IMR-90 (cell line): ENCODE measurements around the gene ZNF354B. TPM values are rescaled to one million over a fixed set of nuclear protein-coding genes. Genes with fewer than 3 reads are reported as not detected.

Experiments used
- ATAC-seq: fragments of 200-7000 bp; cut with Tn5 transposase; 2 replicates; pipeline ENCODE4 v1.9.1; 2020; ENCODE audit warnings: low read depth, mild to moderate bottlenecking, moderate library complexity
- BruUV-seq: library from RNA; stranded (reverse); fragments of 400-500 nt; replicated peaks from 2 replicates; lab custom pipeline; 2021; lab: Mats Ljungman, UMichigan
- CTCF ChIA-PET: fragments of 300-600 bp; formaldehyde crosslinking; extraction: SDS; loops from one replicate; lab custom pipeline; 2021; ENCODE audit warnings: antibody characterized with exemption; lab: Yijun Ruan, JAX
- POLR2A ChIA-PET: fragments of 300-600 bp; sonication (Branson Sonifier 250); formaldehyde crosslinking; loops from one replicate; lab custom pipeline; 2022; ENCODE audit warnings: antibody characterized with exemption; ENCODE audit not compliant: unreplicated experiment; lab: Charles Lee
- DNase-seq: peaks from one replicate; pipeline ENCODE4 v3.0.0; 2013
- H2AFZ ChIP-seq: replicated peaks from 2 replicates; pipeline ENCODE3; 2013; ENCODE audit warnings: low read length, mild to moderate bottlenecking; ENCODE audit not compliant: poor library complexity
- H2AK5ac ChIP-seq: 2 replicates; pipeline ENCODE4 v1.6.1; 2013; ENCODE audit warnings: low read depth, low read length, inconsistent platforms
- H2AK9ac ChIP-seq: replicated peaks from 2 replicates; pipeline ENCODE3; 2013; ENCODE audit warnings: mild to moderate bottlenecking, low read depth, low read length, moderate library complexity; ENCODE audit not compliant: poor library complexity
- H2BK120ac ChIP-seq: 2 replicates; pipeline ENCODE4 v1.6.1; 2013; ENCODE audit warnings: low read depth, low read length, inconsistent platforms
- H2BK15ac ChIP-seq: 3 replicates; pipeline ENCODE4 v1.6.1; 2013; ENCODE audit warnings: low read depth, low read length, inconsistent platforms
- H2BK20ac ChIP-seq: 2 replicates; pipeline ENCODE4 v1.6.1; 2013; ENCODE audit warnings: low read depth, mild to moderate bottlenecking, inconsistent platforms, low read length, moderate library complexity
- H2BK5ac ChIP-seq: 2 replicates; pipeline ENCODE4 v1.6.1; 2013; ENCODE audit warnings: mild to moderate bottlenecking, low read depth, low read length, inconsistent platforms; ENCODE audit not compliant: poor library complexity, severe bottlenecking
- H3K14ac ChIP-seq: replicated peaks from 2 replicates; pipeline ENCODE4 v1.6.1; 2013; ENCODE audit warnings: low read depth, low read length, inconsistent platforms
- H3K18ac ChIP-seq: 2 replicates; pipeline ENCODE4 v1.6.1; 2013; ENCODE audit warnings: low read depth, low read length, control low read depth
- H3K23ac ChIP-seq: 2 replicates; pipeline ENCODE4 v1.6.1; 2013; ENCODE audit warnings: low read depth, low read length, inconsistent platforms
- H3K27ac ChIP-seq: 2 replicates; pipeline ENCODE4 v1.5.1; 2013; ENCODE audit warnings: mild to moderate bottlenecking, control low read depth, low read length; ENCODE audit not compliant: insufficient read depth
- H3K27me3 ChIP-seq: 2 replicates; pipeline ENCODE4 v1.6.1; 2013; ENCODE audit warnings: low read length; ENCODE audit not compliant: control insufficient read depth, insufficient read depth
- H3K36me3 ChIP-seq: 2 replicates; pipeline ENCODE4 v1.6.1; 2013; ENCODE audit warnings: low read length, mixed read lengths; ENCODE audit not compliant: control insufficient read depth, insufficient read depth
- H3K4ac ChIP-seq: 2 replicates; pipeline ENCODE4 v1.6.1; 2013; ENCODE audit warnings: low read depth, low read length, inconsistent platforms
- H3K4me1 ChIP-seq: 2 replicates; pipeline ENCODE4 v1.6.1; 2013; ENCODE audit warnings: low read length, mixed read lengths; ENCODE audit not compliant: control insufficient read depth, insufficient read depth
- H3K4me2 ChIP-seq: 2 replicates; pipeline ENCODE4 v1.6.1; 2013; ENCODE audit warnings: low read depth, mild to moderate bottlenecking, control low read depth, low read length, moderate library complexity
- H3K4me3 ChIP-seq: 2 replicates; pipeline ENCODE4 v1.5.1; 2013; ENCODE audit warnings: low read depth, mild to moderate bottlenecking, control low read depth, low read length, moderate library complexity; ENCODE audit not compliant: insufficient read depth
- H3K56ac ChIP-seq: 2 replicates; pipeline ENCODE4 v1.6.1; 2013; ENCODE audit warnings: low read length, inconsistent platforms; ENCODE audit not compliant: insufficient read depth; ENCODE audit errors: extremely low read depth
- H3K79me1 ChIP-seq, 2 experiments: 2 replicates each; pipeline ENCODE4 v1.6.1; 2013; ENCODE audit warnings: low read length in 2 of 2, inconsistent platforms in 1 of 2, low read depth in 1 of 2
- H3K9ac ChIP-seq: 2 replicates; pipeline ENCODE4 v1.6.1; 2013; ENCODE audit warnings: low read depth, low read length, control low read depth
- H3K9me1 ChIP-seq: 2 replicates; pipeline ENCODE4 v1.6.1; 2013; ENCODE audit warnings: low read length, inconsistent platforms; ENCODE audit not compliant: insufficient read depth
- H3K9me3 ChIP-seq: 2 replicates; pipeline ENCODE4 v1.6.1; 2013; ENCODE audit warnings: low read length; ENCODE audit not compliant: control insufficient read depth, insufficient read depth
- H4K20me1 ChIP-seq: 2 replicates; pipeline ENCODE4 v1.6.1; 2013; ENCODE audit warnings: low read length, inconsistent platforms; ENCODE audit not compliant: insufficient read depth
- H4K5ac ChIP-seq: 2 replicates; pipeline ENCODE4 v1.6.1; 2013; ENCODE audit warnings: mild to moderate bottlenecking, low read depth, low read length, control low read depth
- H4K8ac ChIP-seq, 2 experiments: 2 replicates each; pipeline ENCODE4 v1.6.1; 2013; ENCODE audit warnings: low read depth in 2 of 2, low read length in 2 of 2, control low read depth in 1 of 2, inconsistent platforms in 1 of 2
- H4K91ac ChIP-seq: 2 replicates; pipeline ENCODE4 v1.6.1; 2013; ENCODE audit warnings: low read depth, low read length, inconsistent platforms; ENCODE audit not compliant: insufficient read depth
- BHLHE40 ChIP-seq: fragments of 150-350 bp; IDR thresholded peaks from 2 replicates; pipeline ENCODE4 v1.6.1; 2016; ENCODE audit warnings: mild to moderate bottlenecking, low read depth, low read length
- CEBPB ChIP-seq: IDR thresholded peaks from 2 replicates; pipeline ENCODE4 v1.6.1; 2012; ENCODE audit warnings: low read depth, low read length, improper control_type of control experiment
- CHD1 ChIP-seq: IDR thresholded peaks from 2 replicates; pipeline ENCODE4 v1.6.1; 2012; ENCODE audit warnings: low read depth, low read length, improper control_type of control experiment
- CTCF ChIP-seq: conservative IDR thresholded peaks from 2 replicates; pipeline ENCODE4 v1.5.1; 2012; ENCODE audit warnings: mild to moderate bottlenecking, low read depth, low read length, improper control_type of control experiment
- ELK1 ChIP-seq: fragments of 150-350 bp; IDR thresholded peaks from 2 replicates; pipeline ENCODE4 v1.6.1; 2016; ENCODE audit warnings: low read depth, mild to moderate bottlenecking, low read length, moderate library complexity, borderline replicate concordance
- FOS ChIP-seq: fragments of 150-350 bp; IDR thresholded peaks from 2 replicates; pipeline ENCODE4 v1.6.1; 2016; ENCODE audit warnings: low read depth, low read length
- MAFK ChIP-seq: IDR thresholded peaks from 2 replicates; pipeline ENCODE4 v1.6.1; 2012; ENCODE audit warnings: low read depth, low read length, improper control_type of control experiment
- MAZ ChIP-seq: IDR thresholded peaks from 2 replicates; pipeline ENCODE4 v1.6.1; 2012; ENCODE audit warnings: low read depth, mild to moderate bottlenecking, low read length, improper control_type of control experiment, moderate library complexity, borderline replicate concordance
- MXI1 ChIP-seq: IDR thresholded peaks from 2 replicates; pipeline ENCODE4 v1.6.1; 2012; ENCODE audit warnings: low read depth, mild to moderate bottlenecking, low read length, moderate library complexity, borderline replicate concordance
- NFE2L2 ChIP-seq: fragments of 150-350 bp; IDR thresholded peaks from 2 replicates; pipeline ENCODE4 v1.6.1; 2016; ENCODE audit warnings: low read depth, mild to moderate bottlenecking, low read length
- POLR2A ChIP-seq: IDR thresholded peaks from 2 replicates; pipeline ENCODE4 v1.6.1; 2012; ENCODE audit warnings: mild to moderate bottlenecking, low read depth, low read length
- RAD21 ChIP-seq: IDR thresholded peaks from 2 replicates; pipeline ENCODE4 v1.6.1; 2012; ENCODE audit warnings: low read length, improper control_type of control experiment
- RCOR1 ChIP-seq: IDR thresholded peaks from 2 replicates; pipeline ENCODE4 v1.6.1; 2012; ENCODE audit warnings: mild to moderate bottlenecking, low read length, improper control_type of control experiment; ENCODE audit not compliant: insufficient replicate concordance
- RFX5 ChIP-seq: IDR thresholded peaks from 2 replicates; pipeline ENCODE4 v1.8.0; 2012; ENCODE audit warnings: low read depth, mild to moderate bottlenecking, low read length, moderate library complexity
- SMC3 ChIP-seq: fragments of 150-350 bp; IDR thresholded peaks from 2 replicates; pipeline ENCODE4 v1.6.1; 2016; ENCODE audit warnings: low read depth, mild to moderate bottlenecking, antibody characterized with exemption, low read length, moderate library complexity
- USF2 ChIP-seq: fragments of 150-350 bp; IDR thresholded peaks from 2 replicates; pipeline ENCODE4 v1.6.1; 2017; ENCODE audit warnings: mild to moderate bottlenecking, antibody characterized with exemption, low read length, low read depth
- WGBS, 2 experiments: methylation state at CpG; one replicate each; pipeline versions ENCODE4 v1.1.5 to v1.1.7; 2013; ENCODE audit warnings: missing lambda C conversion rate in 2 of 2; ENCODE audit not compliant: insufficient read length in 1 of 2; ENCODE audit errors: extremely low coverage in 2 of 2; 5-methylcytosine and 5-hydroxymethylcytosine counted together
- dilution Hi-C: fragments of 300-500 bp; cut with HindIII; formaldehyde crosslinking; loops from one replicate; pipeline ENCODE4 v1.14.3; 2018; ENCODE audit warnings: low sequenced_read_pairs; ENCODE audit not compliant: unreplicated experiment
- in situ Hi-C: fragments of 300-500 bp; cut with MboI; formaldehyde crosslinking; loops from 3 replicates; pipeline ENCODE4 v1.14.3; 2019; ENCODE audit warnings: low sequenced_read_pairs, inconsistent platforms, mixed read lengths
- intact Hi-C: fragments of 100-400 bp; cut with micrococcal nuclease; formaldehyde crosslinking; loops from 2 replicates; pipeline ENCODE4 v1.10.0; 2022
- polyA plus RNA-seq, 3 experiments: library from polyadenylated mRNA; depleted of rRNA; stranded (reverse); fragments of >200 nt; gene quantifications; 2 replicates each; pipeline ENCODE4 v1.2.3, GENCODE V29; 2012; ENCODE audit warnings: low replicate concordance in 1 of 3
- total RNA-seq: library from RNA; depleted of rRNA; stranded (reverse); fragments of >200 nt; gene quantifications from 2 replicates; pipeline ENCODE4 v1.2.3, GENCODE V29; 2012

Gene ZNF354B
- total and polyA plus RNA-seq, 2 of the 4 experiments (the other 2 are of a cell fraction), result 5.0 to 6.7 TPM

GRCh38 chr5:178826216-178826615 lies 33.5 kb upstream of the ZNF354B start:
- Histone ChIP-seq H4K5ac (no peak overlapping the region), H3K9me1 (no peaks in the 10 kb centered on the region), H3K56ac (no peak overlapping the region), H3K36me3 (no peaks in the 10 kb centered on the region), H3K27me3 (no peaks in the 10 kb centered on the region), H3K4me2 (no peak overlapping the region), H2BK15ac (no peak overlapping the region), H3K4ac (no peak overlapping the region), H3K4me1 (no peaks in the 10 kb centered on the region), H2AK5ac (no peak overlapping the region), H2BK20ac (no peak overlapping the region), H4K8ac (no peak overlapping the region), H2AK9ac (no peak overlapping the region), H3K4me3 (no peak overlapping the region), H3K23ac (no peak overlapping the region), H2BK5ac (no peak overlapping the region), H3K18ac (no peak overlapping the region), H3K14ac (no peak overlapping the region), H3K27ac (no peak overlapping the region), H2BK120ac (no peak overlapping the region), H4K20me1 (no peaks in the 10 kb centered on the region), H2AFZ (no peak overlapping the region), H3K9me3 (peaks cover 12% of the 10 kb centered on the region), H3K9ac (no peak overlapping the region), H3K79me1 (no peaks in the 10 kb centered on the region), H4K91ac (no peak overlapping the region)
- TF ChIP-seq FOS (no peak), RAD21 (no peak), BHLHE40 (no peak), CTCF (no peak), RFX5 (no peak), MAZ (no peak), CEBPB (no peak), MAFK (no peak), POLR2A (no peak), SMC3 (no peak), ELK1 (no peak), MXI1 (no peak), NFE2L2 (no peak), USF2 (no peak), CHD1 (no peak), RCOR1 (no peak)
- intact Hi-C loops (no loop called here), in situ Hi-C loops (no loop called here), dilution Hi-C loops (no loop called here)
- ChIA-PET CTCF (no interaction called here), POLR2A (no interaction called here)
- no peak for ATAC-seq
- DNase-seq, result no peak
- no TSS peak for BruUV-seq
- WGBS, 2 experiments, result no CpG with 5 or more reads among the region's 2 CpGs
